Amniotic stem cell (primary cell): ENCODE measurements around the gene PIEZO1.

Experiments used
- DNase-seq: peaks from one replicate; lab custom pipeline; 2025; lab: John Stamatoyannopoulos, UW

Gene PIEZO1

DNA sequence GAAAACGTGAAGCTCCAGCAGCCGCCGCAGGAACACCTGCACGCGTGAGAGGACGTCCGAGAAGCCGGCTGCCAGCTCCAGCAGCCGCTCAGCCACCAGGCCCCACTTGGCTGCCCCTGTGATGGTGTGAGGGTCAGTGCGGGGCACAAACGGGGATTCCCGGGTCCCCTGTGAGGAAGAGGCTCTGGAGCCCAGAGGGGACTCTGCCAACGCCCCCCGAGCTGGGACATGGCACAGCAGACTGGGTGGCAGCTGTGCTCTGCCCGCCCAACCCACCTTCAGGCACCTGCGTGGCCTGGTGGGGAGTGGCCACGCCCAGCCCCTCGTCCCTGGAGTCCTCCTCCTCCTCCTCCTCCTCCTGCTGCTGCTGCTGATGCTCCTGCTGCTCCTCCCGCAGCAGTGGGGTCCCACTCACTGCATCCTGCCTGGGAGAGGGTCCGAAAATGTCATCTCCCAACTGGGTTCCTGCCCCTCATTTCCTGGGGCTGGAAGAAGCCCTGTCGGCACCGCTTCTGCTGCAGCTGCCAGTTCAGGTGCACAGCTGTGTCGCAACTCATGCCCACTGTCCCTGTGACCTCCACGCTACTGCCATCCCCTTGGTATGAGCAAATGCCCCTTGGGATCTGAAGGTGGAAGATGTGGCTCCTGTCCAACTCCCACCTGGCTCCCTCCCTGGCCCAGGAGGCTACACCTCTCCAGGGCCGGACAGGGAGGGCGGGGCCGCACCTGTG, 51.2 kb downstream of the PIEZO1 start:
- no peak for DNase-seq

DNA sequence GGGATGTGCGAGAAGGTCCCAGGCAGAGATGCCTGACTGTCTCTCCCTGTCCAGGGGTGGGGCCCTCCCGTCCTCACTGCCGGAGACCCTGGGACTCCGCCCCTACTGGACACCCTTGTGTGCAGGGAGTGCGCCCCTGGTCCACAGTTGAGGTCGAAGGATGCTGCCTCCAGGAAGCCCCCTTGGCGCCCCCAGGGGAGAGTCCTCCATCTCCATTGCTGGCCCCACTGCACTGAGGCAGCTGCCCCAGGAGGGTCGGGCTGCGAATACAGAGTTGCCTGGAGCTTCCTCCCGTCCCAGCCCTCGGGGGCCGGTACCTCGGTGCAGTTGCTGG, 52.1 kb downstream of the PIEZO1 start:
- no peak for DNase-seq

DNA sequence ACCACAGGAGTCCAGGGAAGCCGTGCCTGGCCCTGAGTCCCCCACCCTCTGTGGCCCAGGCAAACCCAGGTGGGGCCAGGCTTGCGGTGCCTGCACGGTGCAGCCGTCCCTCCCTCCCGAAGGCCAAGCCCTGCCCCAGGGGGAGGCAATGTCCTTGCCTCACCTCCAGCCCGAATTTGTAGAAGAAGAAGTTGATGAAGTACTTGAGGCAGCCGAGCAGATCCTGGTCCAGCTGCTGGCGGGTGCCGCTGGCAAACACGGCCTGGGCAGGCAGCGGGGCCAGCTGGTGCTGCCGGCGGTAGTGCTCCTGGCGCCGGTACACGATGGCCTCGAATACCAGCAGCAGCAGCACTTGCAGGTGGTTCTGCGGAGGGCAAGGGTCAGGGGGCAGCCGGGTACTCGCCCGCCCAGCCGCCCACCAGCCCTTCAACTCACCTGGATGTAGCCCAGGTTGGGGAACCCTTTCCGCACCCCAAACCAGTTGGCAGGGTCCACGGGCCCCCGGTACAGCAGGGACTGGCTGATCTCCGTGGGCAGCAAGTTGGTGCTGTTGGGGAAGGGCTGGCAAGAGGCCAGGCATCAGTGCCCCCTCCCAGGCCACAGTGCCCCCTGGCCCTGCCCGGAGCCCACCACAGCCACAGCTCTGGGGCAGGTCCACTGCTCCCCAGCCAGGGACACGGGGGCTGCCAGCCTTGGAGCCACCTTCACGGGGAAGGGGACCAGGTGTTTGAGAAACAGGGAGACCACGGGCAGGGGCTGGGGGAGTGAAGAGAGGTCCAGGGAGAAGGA, 52.7 kb downstream of the PIEZO1 start:
- no peak for DNase-seq

DNA sequence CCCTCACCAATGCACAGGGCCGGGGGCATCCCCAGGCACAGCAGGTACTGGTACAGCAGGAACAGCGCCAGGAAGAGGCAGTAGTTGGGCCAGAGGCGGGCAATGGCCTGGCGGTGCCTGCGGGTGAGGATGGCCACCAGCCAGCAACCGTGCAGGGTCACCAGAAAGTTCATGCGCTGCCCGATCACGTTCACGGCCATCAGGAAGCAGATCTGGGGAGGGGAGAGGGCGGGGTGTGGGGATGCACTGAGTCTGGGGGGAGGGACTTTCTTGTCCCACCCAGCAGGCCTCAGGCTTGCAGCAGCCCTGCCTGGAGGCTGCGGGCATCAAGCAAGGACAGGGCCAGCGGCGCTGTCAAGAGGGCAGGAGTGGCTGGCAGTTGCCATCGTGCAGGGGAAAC, 53.3 kb downstream of the PIEZO1 start:
- no peak for DNase-seq

DNA sequence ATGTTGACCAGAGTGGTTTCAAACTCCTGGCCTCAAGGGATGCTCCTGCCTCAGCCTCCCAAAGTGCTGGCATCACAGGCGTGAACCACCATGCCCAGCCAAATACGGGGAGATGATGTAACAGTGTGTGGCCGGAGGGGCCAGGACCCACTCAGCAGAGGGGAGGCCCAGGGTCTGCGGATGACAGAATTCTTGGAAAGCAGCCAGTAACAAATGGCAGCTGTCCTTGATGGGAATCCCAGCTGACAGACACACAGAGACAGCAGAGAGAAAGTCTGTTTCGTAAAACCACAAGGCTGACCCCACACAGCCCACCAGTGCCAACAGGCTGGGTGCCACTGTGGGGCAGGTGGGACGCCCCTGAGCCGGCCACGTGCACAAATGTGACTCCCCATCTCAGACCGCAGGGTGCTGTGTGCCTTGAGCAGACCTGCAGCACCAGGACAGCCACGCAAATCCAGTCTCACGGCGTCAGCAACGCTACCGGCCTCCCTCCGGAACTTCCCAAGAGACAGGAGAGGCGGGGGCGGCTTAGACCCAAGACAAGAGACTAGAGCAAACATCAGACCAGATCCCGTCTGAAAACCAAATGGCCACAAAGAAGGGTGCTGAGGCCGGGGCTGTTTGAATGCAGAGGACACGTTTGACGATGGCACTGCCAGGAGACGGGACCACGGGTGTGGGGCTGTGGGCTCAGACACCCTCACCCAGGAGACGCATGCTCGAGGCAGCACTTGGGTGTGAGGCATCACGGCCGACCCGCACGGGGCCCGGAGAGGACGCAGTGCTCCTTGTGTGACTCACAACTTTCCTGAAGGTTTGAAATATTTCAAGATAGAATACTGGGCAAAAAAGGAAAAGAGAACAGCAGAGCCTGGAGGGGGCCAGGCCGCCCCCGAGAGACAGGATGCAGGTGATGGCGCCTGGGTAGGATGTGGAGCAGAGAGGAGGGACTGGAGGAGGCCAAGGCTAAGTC, 54.1 kb downstream of the PIEZO1 start:
- DNase-seq, result no peak

DNA sequence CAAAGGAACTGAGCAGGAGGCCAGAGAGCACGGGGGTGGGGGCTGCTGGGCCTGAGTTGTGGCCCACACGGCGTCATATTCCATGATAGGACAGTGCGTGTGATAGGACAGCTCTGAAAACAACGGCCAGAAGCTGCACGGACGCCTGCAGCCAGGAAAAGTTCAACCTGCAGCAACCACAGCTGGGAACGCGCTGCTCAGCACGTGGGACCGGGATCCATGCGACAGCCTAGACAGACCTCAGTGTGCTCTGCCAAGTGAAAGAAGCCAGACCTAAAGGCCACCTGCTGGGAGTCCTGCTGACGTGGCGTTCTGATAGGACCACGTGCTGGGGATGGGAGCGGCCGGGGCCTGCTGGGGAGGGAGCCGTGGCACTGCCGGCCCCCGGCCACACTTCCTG, 57.1 kb downstream of the PIEZO1 start:
- no peak for DNase-seq

DNA sequence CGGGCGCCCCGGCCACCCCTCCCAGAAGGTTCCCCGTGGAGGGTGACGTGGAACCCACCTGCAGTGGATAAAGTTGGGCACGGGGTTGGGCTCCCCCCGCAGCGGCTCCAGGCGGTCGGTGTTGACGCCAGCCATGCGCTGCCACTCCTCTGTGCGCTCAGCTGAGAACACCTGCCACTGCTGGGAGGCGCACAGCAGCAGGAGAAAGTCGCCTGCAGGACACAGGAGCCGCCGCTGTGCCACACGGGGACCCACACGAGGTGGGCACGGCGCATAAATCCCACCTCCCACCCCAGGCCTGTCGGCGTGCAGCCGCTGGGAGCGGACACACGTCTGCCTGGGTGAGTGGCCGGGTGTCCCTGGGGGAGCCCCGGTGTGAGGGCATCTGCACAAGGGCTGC, 58.0 kb downstream of the PIEZO1 start:
- DNase-seq, result no peak

DNA sequence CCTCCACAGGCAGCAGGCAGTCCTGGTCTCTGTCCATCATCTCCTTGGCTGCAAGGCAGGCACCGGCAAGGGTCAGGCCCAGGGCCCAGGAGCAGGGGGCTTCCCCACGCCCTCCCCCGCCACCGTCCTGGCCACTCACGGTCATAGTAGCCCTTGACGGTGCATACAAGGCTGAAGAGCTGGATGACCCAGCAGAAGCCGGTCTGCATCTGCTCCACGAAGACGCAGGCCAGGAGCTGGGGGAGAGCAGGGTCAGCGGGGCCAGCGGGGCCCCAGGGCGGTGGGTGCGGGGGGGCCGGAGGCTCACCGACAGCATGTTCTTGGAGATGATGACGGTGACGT, 58.6 kb downstream of the PIEZO1 start:
- no peak for DNase-seq

DNA sequence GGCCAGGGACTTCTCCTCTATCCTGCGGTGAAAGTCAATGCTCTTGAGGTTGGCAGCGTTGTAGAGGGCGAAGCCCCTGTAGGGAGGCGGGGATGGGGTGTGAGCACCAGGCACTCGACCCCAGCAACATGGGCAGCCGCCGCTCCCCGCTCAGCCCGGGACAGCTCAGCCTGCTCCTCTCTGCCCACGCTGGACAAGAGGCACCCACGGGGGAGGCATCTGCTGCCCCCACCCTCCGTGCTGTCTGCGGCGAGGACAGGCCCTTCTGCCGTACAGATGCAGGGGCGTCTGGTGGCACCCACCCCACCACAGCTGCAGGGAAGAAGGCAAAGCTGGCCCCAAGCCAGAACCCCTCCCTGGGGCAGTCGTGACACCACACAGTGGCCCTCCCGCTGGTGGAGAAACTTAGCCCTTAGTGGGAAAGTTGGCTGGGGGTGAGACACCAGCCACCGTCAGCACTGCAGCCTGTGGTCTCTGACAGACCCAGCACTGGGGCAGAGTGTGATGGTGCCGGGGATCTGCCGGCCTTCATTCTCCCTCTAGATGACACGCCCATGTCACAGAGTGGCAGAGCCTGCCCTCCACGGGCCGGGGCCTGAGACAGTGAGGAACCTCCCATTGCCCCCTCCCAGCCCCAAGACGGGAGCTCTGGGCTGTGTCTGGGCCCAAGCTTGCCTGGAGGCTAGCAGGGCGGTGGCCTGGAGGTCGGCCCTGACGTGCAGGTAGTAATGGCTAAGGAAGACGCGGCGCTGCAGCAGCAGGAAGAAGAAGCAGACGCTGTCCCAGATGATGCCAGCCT, 59.2 kb downstream of the PIEZO1 start:
- DNase-seq, result no peak

DNA sequence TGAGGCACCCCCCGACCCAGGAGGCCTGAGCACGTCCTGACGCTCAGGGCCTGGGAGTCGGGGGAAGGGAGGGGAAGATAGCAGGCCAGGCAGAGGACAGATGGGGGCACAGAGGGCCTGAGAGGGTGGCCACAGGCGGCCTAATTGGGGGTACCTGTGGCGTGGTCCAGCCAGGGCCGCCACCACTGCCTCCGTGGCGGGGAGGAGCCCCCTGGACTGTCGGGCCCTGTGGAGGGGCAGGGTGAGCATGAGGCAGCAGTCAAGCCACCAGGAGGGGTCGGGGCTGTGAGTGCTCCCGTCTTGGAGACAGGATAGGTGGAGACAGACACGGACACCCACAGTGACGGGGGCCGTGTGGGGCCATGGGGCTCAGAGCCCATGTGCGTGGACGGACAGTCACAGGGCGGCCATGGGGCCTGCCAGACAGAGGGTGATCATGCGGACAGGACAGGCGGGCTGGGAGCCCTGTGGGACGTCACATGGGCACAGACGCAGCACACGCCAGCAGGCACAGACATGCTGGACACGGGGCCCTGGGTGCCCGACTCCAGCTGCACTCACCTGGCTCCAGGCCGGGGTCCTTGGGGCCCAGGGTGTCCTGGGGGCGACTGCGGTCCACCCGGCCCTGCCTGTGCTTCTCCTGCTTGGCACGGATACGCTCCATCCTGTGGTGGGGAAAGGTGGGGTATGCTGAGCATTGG, 60.0 kb downstream of the PIEZO1 start:
- DNase-seq, result no peak

DNA sequence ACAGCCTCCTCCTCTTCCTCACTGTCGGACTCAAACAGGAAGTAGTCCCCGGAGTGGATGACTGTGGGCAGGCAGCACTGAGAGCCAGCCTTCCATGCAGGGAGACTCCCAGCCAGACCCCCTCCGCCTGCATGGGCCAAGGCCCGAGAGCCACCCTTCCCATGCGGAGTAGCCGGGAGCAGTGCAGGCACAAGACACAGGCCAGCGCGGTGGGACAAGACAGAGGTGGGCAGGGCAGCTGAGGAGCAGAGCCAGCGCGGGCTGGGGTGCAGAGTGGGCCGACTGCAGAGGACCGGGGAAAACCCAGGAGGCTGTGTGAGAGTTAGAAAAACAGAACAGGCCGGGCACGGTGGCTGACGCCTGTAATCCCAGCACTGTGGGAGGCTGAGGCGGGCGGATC, 61.1 kb downstream of the PIEZO1 start:
- DNase-seq, result no peak

DNA sequence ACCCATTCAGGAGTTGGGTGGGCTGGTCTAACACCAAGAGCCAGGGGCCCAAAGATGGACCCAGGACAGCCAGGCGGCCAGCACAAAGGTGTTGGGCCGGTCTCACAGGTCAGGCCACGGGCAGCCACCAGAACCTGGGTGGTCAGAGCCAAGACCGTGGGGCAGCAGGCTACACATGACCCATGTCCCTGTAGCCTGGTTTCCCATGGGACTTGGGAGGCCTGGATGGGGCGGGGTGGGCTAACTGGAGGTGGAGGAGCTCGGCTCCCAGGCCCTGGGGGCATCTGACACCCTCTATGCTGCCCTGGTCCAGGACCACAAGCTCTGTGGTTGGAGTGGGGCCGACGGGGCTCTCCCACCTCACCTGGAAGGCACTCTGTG, 61.5 kb downstream of the PIEZO1 start:
- DNase-seq, result no peak

DNA sequence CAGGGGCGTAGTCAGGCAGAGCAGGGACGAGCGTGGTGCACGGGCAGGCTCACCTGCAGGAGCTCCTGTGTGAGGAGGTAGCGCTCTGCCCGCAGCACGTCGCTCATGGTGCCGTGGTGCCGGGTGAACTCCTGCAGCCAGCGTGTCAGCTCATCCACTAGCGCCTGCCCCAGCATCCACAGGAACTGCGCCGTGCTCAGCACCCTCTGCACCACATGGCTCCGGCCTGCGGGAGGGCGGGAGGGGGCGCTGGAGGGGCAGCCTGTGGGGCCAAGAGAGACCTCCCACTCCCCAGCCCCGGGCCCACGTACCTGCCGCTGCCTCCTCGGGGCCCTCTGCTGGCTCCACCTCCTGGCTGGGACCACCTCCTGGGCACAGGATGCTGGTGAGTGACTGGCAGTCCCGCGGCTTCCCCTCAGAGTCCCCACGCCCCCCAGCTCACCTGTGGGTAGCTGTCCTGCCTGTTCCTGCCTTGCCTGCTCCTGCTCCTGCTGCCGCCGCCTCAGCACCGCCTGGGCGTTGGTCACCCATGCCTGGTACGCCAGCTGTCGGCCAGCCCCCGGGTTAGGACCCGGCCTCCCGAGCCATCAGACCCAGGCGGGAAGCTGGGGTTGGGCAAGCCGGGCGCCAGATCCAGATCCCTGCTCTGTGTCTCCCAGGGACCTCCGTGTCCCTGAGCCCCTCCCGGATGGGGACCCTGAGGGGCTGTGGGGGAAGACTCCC, 62.1 kb downstream of the PIEZO1 start:
- no peak for DNase-seq

DNA sequence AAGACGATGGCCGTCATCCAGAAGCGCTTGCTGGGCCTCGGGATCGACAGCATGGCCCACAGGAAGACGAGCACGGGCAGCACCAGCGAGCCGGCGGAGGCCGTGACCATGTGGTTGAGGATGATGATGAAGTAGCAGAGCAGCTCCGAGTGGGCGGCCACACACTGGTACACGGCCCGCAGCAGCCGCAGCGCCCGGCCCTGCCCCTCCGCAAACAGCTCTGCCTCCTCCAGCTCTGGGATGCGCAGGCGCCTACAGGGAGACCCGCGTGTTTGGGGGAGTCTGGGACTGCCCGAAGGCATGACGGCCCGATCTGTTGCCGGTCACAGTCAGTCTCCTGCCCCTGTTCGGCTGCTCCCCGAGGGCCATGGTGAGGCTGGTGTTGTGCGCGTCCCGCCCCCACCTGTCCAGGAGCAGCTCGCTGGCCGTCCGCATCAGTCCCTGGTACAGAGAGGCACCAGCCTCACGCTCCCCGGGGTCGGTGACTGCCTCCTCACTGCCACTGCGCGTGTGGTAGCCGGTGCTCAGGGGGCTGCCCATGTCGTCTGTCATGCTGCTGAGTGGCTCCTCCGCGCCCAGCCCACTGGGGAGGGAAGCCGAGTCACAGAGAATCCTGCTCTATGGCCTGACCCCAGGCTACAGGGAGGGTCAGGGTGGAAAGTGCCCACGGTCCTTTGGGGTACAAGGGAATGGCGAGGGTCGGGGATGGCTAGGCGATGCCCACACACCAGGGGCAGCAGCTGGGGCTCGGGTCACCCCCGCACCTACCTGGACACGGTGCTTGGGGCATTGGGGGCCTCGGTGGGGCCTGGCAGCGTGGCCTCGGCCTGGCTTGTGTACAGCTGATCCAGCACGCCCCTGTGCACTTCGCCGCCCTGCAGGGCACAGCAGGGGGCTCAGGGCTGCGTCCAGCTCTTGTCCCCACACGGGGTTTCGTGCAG, 62.9 kb downstream of the PIEZO1 start:
- DNase-seq, result no peak

DNA sequence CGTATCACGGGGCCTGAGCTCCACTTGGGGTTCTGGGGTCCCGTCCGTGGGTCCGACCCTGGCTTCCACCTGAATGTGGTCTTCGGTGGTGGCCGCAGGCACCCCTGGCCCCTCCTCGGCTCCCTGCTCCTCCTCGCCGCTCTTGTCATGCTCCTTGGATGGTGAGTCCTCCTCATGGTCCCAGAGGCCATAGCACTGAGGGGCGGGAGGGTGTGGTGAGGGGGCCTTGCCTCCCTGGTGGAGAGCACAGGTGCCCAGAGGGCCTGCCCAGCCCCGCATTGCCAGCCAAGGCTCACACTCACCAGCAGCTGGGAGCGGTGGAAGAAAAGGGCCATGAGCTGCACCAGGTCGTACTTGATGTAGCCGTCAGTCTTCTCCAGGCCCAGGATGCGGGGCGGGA, 63.8 kb downstream of the PIEZO1 start:
- DNase-seq, result no peak

DNA sequence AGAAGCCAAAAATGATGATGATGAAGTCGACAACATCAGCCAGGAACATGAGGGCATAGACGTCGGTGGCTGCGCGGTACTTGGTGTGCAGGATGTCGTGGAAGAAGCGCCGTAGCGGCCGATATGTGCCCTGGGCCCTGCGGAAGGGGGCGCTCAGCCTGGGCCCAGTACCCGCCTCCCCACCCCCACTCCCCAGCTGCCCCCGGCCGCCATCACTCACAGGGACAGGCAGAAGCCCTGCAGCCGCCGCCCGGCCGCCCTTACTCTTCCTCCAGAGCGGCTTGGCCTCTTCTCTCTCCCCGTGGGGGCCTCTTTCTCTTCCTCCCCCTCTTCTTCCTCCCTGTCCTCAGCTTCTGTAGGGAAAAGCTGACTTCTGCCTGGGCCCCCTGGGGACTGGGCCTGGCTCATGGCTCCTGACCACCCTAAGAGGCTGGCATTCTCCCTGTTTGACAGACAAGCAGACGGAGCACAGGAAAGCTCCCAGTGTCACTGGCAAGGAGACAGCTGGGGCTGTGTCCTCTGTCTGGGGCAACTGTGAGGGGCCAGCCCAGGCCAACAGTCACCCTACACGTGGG, 64.5 kb downstream of the PIEZO1 start:
- no peak for DNase-seq

DNA sequence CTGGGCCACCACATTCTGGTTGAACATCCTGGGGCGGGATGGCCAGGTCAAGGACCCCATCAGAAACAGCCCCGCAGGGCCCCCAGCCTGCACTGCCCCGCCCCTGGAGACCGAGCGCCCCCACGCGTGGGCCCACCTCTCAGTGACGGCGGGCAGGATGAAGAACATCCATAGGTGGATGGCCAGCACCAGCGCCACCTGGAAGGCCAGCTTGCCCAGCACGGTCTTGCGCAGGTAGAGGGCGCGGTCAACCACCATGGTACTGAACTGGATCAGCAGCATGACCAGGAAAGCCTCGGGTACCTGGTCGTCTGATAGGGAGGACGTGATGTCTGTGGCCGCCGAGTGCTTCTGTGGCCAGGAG, 65.1 kb downstream of the PIEZO1 start:
- DNase-seq, result no peak

DNA sequence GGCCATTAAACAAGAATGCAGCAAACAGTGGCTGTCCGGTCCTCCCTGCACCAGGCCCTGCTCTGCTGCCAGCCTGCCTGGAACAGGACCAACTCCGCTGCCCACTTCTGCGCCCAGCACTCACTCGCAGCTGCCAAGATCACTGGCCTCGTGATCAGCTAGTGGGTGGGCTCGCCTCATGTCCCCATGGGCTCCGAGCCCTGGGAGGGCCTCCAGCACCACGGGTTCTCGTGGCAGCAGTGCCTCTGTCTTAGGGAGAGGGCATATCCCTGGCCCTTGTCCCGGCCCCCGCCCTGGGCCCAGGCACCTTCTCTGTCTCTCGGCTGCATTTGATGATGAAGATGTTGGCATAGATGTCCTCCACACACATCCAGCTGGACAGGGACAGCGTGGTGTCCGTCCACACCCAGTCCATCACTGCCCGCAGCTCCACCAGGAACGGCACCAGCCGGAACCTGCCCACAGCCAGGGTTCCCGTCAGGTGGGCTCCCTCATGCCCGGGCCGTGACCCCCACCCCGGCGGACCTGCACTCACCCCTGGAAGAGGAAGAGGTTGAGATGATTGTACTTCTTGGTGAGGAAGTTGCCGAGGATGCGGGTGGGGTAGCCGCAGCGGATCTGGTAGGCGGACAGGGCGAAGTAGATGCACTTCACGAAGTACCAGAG, 65.6 kb downstream of the PIEZO1 start:
- no peak for DNase-seq

DNA sequence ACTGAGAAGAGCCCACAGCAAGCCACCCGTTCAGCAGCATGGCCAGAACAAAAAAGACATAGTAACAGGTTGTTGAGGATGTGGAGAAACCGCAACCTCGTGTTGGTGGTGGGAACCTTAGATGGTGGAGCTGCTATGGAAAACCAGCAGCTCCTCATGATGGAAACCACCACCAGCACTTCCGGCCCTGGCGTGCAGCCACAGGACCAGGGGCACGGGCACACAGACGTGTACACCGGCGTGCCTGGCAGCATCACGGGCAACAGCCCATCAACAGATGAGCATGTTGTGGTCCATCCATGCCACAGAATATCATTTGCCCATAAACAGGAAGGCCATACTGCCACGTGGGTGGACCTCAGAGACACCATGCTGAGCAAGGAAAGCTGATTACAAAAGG, 66.8 kb downstream of the PIEZO1 start:
- no peak for DNase-seq
